GM10266 (cell line): ENCODE results near the gene DNTTIP2.
A peak's percentile ranks its signal among the peaks of the same experiment; 100 is the strongest.

Experiments
- DNase-seq: peaks from one replicate; pipeline ENCODE4 v3.0.0; 2012; ENCODE audit errors: extremely low spot score
- TF ChIP-seq, protein P1 (sequence below): IDR thresholded peaks from 2 replicates; pipeline ENCODE4 v1.5.1; 2012; ENCODE audit warnings: mild to moderate bottlenecking, low read depth; ENCODE audit not compliant: control insufficient read depth, insufficient read depth; ENCODE audit errors: missing control alignments

DNTTIP2 gene

DNA sequence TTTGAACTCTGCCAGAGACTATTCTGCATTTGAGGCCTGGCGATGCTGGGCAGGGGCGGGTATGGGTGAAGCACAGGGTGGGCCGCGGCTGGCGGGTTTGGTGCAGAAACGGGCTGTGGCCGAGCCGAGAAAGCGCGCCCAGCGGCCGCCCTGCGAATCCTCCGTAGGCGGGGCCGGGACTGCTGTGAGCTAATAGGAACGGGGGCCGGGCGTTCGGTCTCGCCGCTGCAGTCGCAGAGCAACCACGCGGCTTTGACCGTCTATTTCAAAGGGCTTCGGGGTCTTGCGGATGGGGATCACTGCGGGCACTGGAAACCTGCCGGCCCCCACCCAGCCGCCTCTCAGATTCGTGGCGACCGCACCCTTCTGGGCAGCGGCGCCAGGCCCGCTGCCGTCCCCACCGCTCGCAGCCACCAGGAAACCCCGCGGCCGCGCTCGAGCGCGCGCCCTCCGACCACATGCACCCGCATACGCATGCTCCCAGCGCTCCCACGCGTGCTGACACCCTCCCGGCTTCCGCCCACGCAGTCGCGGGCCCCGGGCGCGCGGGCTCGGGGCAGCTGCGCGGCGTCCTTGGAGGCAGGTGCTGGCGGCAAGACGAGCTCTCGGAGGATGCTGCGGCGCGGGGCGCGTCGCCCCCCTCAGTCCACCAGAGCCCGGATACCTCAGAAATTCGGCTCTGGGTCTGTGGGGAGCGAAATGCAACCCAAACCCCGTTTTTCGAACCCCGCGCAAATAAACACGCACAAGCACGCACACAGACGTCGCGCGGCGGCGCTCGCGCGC is 32.6 kb downstream of the DNTTIP2 start:
- DNase-seq, result peak; percentile 89
- TF ChIP-seq, protein P1, sequence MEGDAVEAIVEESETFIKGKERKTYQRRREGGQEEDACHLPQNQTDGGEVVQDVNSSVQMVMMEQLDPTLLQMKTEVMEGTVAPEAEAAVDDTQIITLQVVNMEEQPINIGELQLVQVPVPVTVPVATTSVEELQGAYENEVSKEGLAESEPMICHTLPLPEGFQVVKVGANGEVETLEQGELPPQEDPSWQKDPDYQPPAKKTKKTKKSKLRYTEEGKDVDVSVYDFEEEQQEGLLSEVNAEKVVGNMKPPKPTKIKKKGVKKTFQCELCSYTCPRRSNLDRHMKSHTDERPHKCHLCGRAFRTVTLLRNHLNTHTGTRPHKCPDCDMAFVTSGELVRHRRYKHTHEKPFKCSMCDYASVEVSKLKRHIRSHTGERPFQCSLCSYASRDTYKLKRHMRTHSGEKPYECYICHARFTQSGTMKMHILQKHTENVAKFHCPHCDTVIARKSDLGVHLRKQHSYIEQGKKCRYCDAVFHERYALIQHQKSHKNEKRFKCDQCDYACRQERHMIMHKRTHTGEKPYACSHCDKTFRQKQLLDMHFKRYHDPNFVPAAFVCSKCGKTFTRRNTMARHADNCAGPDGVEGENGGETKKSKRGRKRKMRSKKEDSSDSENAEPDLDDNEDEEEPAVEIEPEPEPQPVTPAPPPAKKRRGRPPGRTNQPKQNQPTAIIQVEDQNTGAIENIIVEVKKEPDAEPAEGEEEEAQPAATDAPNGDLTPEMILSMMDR, result peak; percentile 32

GRCh38 chr1:93845538-93846205 is 33.3 kb downstream of the DNTTIP2 start:
- TF ChIP-seq, protein P1, result no peak
- peak; percentile 52 for DNase-seq

- peak; percentile 73 for DNase-seq
- TF ChIP-seq, protein P1, result peak; percentile 75
Observed at GRCh38 chr1:93844262-93845045, 34.6 kb downstream of the DNTTIP2 start.

GRCh38 chr1:93842750-93843500 is 36.1 kb downstream of the DNTTIP2 start:
- TF ChIP-seq, protein P1, result no peak
- no peak for DNase-seq

GRCh38 chr1:93841771-93842170 is 37.2 kb downstream of the DNTTIP2 start:
- TF ChIP-seq, protein P1, result no peak

DNA sequence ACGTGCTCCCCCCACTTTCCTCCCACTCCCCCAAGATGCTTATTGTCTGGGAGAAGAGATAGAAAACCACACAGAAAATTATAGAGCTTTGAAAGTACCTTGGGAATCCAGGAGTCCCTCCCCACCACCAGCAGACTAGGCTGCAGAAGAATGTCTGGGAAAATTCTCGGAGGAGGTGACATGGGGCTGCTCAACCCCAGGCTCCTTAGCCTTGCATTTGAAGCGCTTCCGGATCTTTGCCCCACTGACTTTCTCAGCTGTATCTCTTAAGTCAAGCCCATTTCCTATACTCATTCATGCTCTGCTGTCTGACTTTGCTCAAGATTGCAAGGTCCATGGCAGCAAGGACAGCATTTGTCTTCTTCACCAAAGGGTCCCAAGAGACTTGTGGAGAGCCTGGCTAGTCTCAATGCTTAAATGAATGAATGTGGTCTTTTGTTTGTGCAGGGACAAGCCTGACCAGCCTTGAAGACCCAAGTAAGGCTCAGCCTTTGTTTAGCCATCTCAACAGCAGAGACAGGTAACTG is 38.0 kb downstream of the DNTTIP2 start:
- TF ChIP-seq, protein P1, result no peak

More at GRCh38 chr1:93841771-93842170, 37.2 kb downstream of the DNTTIP2 start:
- no peak for DNase-seq

More for the DNA sequence above, 38.0 kb downstream of the DNTTIP2 start:
- DNase-seq, result no peak
